Mesendoderm (in vitro differentiated cells): ENCODE results near the gene BARD1.

Experiments used
- DNase-seq: peaks from one replicate; pipeline ENCODE4 v3.0.0; 2013
- H2AK5ac ChIP-seq: 2 replicates; pipeline ENCODE4 v1.6.1; 2013; ENCODE audit warnings: low read length, inconsistent platforms
- H2BK120ac ChIP-seq: 2 replicates; pipeline ENCODE4 v1.6.1; 2013; ENCODE audit warnings: low read depth, mild to moderate bottlenecking, low read length, moderate library complexity, mixed read lengths
- H2BK15ac ChIP-seq: replicated peaks from 2 replicates; pipeline ENCODE4 v1.6.1; 2013; ENCODE audit warnings: low read depth, mild to moderate bottlenecking, moderate library complexity
- H2BK5ac ChIP-seq: 2 replicates; pipeline ENCODE4 v1.6.1; 2013; ENCODE audit warnings: low read length, inconsistent platforms
- H3K18ac ChIP-seq: 2 replicates; pipeline ENCODE4 v1.6.1; 2013; ENCODE audit warnings: mild to moderate bottlenecking, low read length, mixed read lengths
- H3K23ac ChIP-seq: one replicate; pipeline ENCODE4 v1.6.1; 2013; ENCODE audit warnings: low read length
- H3K27ac ChIP-seq: 2 replicates; pipeline ENCODE4 v1.5.1; 2013; ENCODE audit warnings: low read depth, mild to moderate bottlenecking, inconsistent platforms, low read length, moderate library complexity
- H3K27me3 ChIP-seq: 2 replicates; pipeline ENCODE4 v1.6.1; 2013; ENCODE audit warnings: low read length, control low read depth, mild to moderate bottlenecking, inconsistent platforms; ENCODE audit not compliant: insufficient read depth, poor library complexity
- H3K36me3 ChIP-seq: 2 replicates; pipeline ENCODE4 v1.6.1; 2013; ENCODE audit warnings: low read length, inconsistent platforms; ENCODE audit not compliant: control insufficient read depth, insufficient read depth
- H3K4ac ChIP-seq: one replicate; pipeline ENCODE4 v1.6.1; 2013; ENCODE audit warnings: low read depth, mild to moderate bottlenecking, low read length, moderate library complexity
- H3K4me1 ChIP-seq: 2 replicates; pipeline ENCODE4 v1.6.1; 2013; ENCODE audit warnings: low read depth, low read length, inconsistent platforms; ENCODE audit not compliant: control insufficient read depth
- H3K4me2 ChIP-seq: 2 replicates; pipeline ENCODE4 v1.6.1; 2013; ENCODE audit warnings: low read length
- H3K4me3 ChIP-seq: 2 replicates; pipeline ENCODE4 v1.5.1; 2013; ENCODE audit warnings: mild to moderate bottlenecking, low read length
- H3K56ac ChIP-seq: one replicate; pipeline ENCODE4 v1.6.1; 2013; ENCODE audit warnings: low read length
- H3K79me1 ChIP-seq: 2 replicates; pipeline ENCODE4 v1.6.1; 2013; ENCODE audit warnings: low read length, inconsistent platforms
- H3K79me2 ChIP-seq: 2 replicates; pipeline ENCODE4 v1.6.1; 2013; ENCODE audit warnings: mild to moderate bottlenecking, low read length; ENCODE audit not compliant: control insufficient read depth, insufficient read depth
- H3K9ac ChIP-seq: 2 replicates; pipeline ENCODE4 v1.6.1; 2013; ENCODE audit warnings: low read length, inconsistent platforms
- H4K5ac ChIP-seq: one replicate; pipeline ENCODE4 v1.6.1; 2013; ENCODE audit warnings: low read length
- H4K8ac ChIP-seq: one replicate; pipeline ENCODE4 v1.6.1; 2013; ENCODE audit warnings: low read depth, mild to moderate bottlenecking, control low read depth, low read length, moderate library complexity
- WGBS: extraction: QIAGEN DNeasy Blood & Tissue Kit; methylation state at CpG from one replicate; pipeline ENCODE4 v1.1.7; 2013; ENCODE audit warnings: low lambda C conversion rate, missing lambda C conversion rate; ENCODE audit not compliant: insufficient coverage; ENCODE audit errors: extremely low coverage; 5-methylcytosine and 5-hydroxymethylcytosine counted together

The BARD1 gene

GRCh38 chr2:214713080-214713830, 96.2 kb downstream of the BARD1 start:
- Histone ChIP-seq H3K4me1 (no peaks in the 10 kb centered on the region), H4K5ac (no peak overlapping the region), H3K27me3 (no peaks in the 10 kb centered on the region), H3K79me1 (no peaks in the 10 kb centered on the region), H3K18ac (no peak overlapping the region), H3K23ac (no peak overlapping the region), H3K56ac (no peak overlapping the region), H2BK120ac (no peak overlapping the region), H3K4me3 (no peak overlapping the region), H3K79me2 (no peaks in the 10 kb centered on the region), H3K9ac (no peak overlapping the region), H3K36me3 (no peaks in the 10 kb centered on the region), H2BK5ac (no peak overlapping the region), H3K4me2 (no peak overlapping the region), H4K8ac (no peak overlapping the region), H3K27ac (no peak overlapping the region), H2BK15ac (no peak overlapping the region), H2AK5ac (no peak overlapping the region), H3K4ac (no peak overlapping the region)
- DNase-seq: no peak
- no CpG with 5 or more reads among the region's 8 CpGs for WGBS

DNA sequence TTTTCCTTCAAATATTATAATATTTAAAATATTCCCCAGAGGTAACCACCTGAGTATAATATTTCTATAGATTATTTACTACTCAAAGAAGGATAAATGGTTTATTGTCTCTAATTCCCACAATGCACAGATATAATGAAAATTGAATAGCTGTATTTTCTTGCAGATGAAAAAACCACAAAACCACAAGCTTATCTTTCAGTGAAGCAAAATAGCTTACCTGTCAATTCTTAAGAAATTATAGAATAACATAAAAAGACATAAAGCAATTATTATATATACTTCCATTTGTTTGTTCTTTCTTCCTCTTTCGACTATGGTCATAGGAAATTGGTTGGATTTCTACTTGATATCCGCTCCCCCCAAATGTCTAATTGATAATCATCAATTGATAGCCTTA, 98.8 kb downstream of the BARD1 start:
- Histone ChIP-seq H2BK5ac (no peak overlapping the region), H3K56ac (no peak overlapping the region), H3K27me3 (no peaks in the 10 kb centered on the region), H3K79me2 (no peaks in the 10 kb centered on the region), H2BK120ac (no peak overlapping the region), H3K9ac (no peak overlapping the region), H3K4ac (no peak overlapping the region), H3K27ac (no peak overlapping the region), H3K79me1 (no peaks in the 10 kb centered on the region), H3K23ac (no peak overlapping the region), H2AK5ac (no peak overlapping the region), H4K5ac (no peak overlapping the region), H4K8ac (no peak overlapping the region), H3K4me1 (no peaks in the 10 kb centered on the region), H3K18ac (no peak overlapping the region), H3K4me3 (no peak overlapping the region), H2BK15ac (no peak overlapping the region), H3K4me2 (no peak overlapping the region), H3K36me3 (no peaks in the 10 kb centered on the region)
- DNase-seq: no peak
- WGBS: no CpG with 5 or more reads among the region's 2 CpGs

DNA sequence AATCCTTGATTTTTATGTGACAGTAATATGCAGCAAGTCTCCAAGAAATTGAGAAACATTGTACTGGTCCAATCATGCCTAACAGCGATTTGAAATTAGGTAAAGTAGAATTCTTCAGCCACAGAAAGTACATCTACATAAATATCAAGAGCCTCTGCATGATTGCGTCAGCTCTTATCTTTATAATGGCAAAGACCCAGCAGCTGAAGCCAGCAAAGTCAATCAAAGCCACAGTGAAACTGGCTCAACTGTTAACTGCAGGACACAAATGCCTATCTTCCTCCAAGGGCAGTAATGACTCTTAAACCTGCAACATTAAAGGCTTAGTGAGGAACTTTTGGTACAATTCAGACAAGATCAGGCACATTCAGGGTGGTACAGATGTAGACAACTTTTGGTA, 102.5 kb downstream of the BARD1 start:
- no peaks in the 10 kb centered on the region for H3K79me1 ChIP-seq
- no peaks in the 10 kb centered on the region for H3K79me2 ChIP-seq
- H3K27ac ChIP-seq: no peak overlapping the region
- no peak overlapping the region for H3K4me2 ChIP-seq
- no peak overlapping the region for H3K18ac ChIP-seq
- H3K56ac ChIP-seq: no peak overlapping the region
- no peaks in the 10 kb centered on the region for H3K36me3 ChIP-seq
- no peaks in the 10 kb centered on the region for H3K27me3 ChIP-seq
- no peak overlapping the region for H2AK5ac ChIP-seq
- no peak overlapping the region for H3K4me3 ChIP-seq
- H2BK15ac ChIP-seq: no peak overlapping the region
- DNase-seq: peak; percentile 63
- no peak overlapping the region for H3K23ac ChIP-seq
- no peak overlapping the region for H3K9ac ChIP-seq
- H4K8ac ChIP-seq: no peak overlapping the region
- H3K4ac ChIP-seq: no peak overlapping the region
- no peaks in the 10 kb centered on the region for H3K4me1 ChIP-seq
- no peak overlapping the region for H2BK5ac ChIP-seq
- H2BK120ac ChIP-seq: no peak overlapping the region
- no peak overlapping the region for H4K5ac ChIP-seq
- no CpG with 5 or more reads among the region's 2 CpGs for WGBS

GRCh38 chr2:214699236-214699635, 110.2 kb downstream of the BARD1 start:
- Histone ChIP-seq H2BK5ac (no peak overlapping the region), H2BK120ac (no peak overlapping the region), H2AK5ac (no peak overlapping the region), H3K79me2 (no peaks in the 10 kb centered on the region), H3K79me1 (no peaks in the 10 kb centered on the region), H3K27me3 (no peaks in the 10 kb centered on the region), H3K4me2 (no peak overlapping the region), H3K36me3 (no peaks in the 10 kb centered on the region), H4K8ac (no peak overlapping the region), H2BK15ac (no peak overlapping the region), H4K5ac (no peak overlapping the region), H3K4me1 (no peaks in the 10 kb centered on the region), H3K9ac (no peak overlapping the region), H3K18ac (no peak overlapping the region), H3K23ac (no peak overlapping the region), H3K56ac (no peak overlapping the region), H3K4ac (no peak overlapping the region), H3K4me3 (no peak overlapping the region), H3K27ac (no peak overlapping the region)
- no peak for DNase-seq
- WGBS: no CpG with 5 or more reads among the region's 2 CpGs

GRCh38 chr2:214696681-214697080, 112.8 kb downstream of the BARD1 start:
- Histone ChIP-seq H3K27me3 (no peaks in the 10 kb centered on the region), H3K4me2 (no peak overlapping the region), H2BK5ac (no peak overlapping the region), H3K79me1 (no peaks in the 10 kb centered on the region), H3K4me3 (no peak overlapping the region), H3K36me3 (no peaks in the 10 kb centered on the region), H3K56ac (no peak overlapping the region), H2AK5ac (no peak overlapping the region), H3K79me2 (no peaks in the 10 kb centered on the region), H2BK120ac (no peak overlapping the region), H4K8ac (no peak overlapping the region), H3K23ac (no peak overlapping the region), H2BK15ac (no peak overlapping the region), H3K4me1 (no peaks in the 10 kb centered on the region), H4K5ac (no peak overlapping the region), H3K4ac (no peak overlapping the region), H3K27ac (no peak overlapping the region), H3K18ac (no peak overlapping the region), H3K9ac (no peak overlapping the region)
- no peak for DNase-seq

GRCh38 chr2:214695789-214696188, 113.7 kb downstream of the BARD1 start:
- Histone ChIP-seq H3K27me3 (no peaks in the 10 kb centered on the region), H2BK120ac (no peak overlapping the region), H3K9ac (no peak overlapping the region), H4K8ac (no peak overlapping the region), H3K79me2 (no peaks in the 10 kb centered on the region), H3K4me2 (no peak overlapping the region), H3K36me3 (no peaks in the 10 kb centered on the region), H2BK5ac (no peak overlapping the region), H3K4me3 (no peak overlapping the region), H3K4me1 (no peaks in the 10 kb centered on the region), H4K5ac (no peak overlapping the region), H2AK5ac (no peak overlapping the region), H3K79me1 (no peaks in the 10 kb centered on the region), H3K18ac (no peak overlapping the region), H3K23ac (no peak overlapping the region), H2BK15ac (no peak overlapping the region), H3K27ac (no peak overlapping the region), H3K56ac (no peak overlapping the region), H3K4ac (no peak overlapping the region)
- no peak for DNase-seq
- no CpG with 5 or more reads among the region's 1 CpG for WGBS
